ENCODE data around the gene KIF17.
"Not testable (repeated sequence)": the region's sequence is repeated elsewhere in the genome, so short reads cannot be mapped to it uniquely, and the experiment has no call there.

Gene KIF17

GRCh38 chr1:20686883-20687725, 30.7 kb downstream of the KIF17 start:
- DNase-seq = no peak

DNA sequence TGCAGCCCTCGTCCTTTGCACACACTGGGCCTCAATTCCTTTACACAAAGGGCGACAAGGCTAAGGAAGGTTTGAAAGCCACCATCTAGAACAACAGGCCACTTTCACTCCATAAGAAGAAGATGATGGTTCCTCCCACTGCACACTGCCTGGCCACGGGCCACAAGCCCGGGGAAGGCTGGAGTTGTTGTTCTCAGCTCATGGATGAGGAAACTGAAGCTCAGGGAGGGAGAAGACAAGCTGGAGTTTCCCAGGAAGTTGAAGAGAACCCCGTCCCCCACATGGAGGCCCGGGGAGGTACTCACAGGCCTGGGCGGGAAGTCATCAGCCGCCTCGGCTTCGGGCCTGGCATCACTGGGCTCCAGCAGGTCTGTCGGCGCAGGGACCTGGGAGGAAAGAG, 32.1 kb downstream of the KIF17 start:
- peak; percentile 9 to 49 (median 26) for DNase-seq

- peak; percentile 23 to 57 (median 38) for DNase-seq
Observed at GRCh38 chr1:20685099-20685662, 32.6 kb downstream of the KIF17 start.

DNA sequence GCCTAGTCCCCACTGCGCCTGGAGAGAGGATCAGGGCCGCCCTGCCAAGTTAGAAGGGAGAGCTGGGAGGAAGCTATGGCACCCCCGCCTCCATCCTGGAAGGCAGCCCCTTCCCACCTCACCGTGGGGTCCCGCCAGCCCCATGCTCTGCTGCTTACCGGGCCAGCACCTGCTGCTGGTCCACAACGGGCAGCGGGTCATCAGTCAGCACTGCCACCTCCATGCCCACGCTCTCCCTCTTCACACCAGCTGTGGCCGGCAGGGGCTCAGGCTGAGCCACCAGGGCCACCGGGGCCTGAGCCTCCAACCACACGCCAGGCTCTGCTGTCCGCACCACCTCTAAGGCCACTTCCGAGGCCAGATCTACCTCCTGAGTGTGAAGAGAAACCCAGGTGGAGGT, 33.2 kb downstream of the KIF17 start:
- DNase-seq = no peak

- peak in 3 of 4 experiments; percentile 4 to 24 (median 22) for DNase-seq
Observed at GRCh38 chr1:20684050-20684620, 33.7 kb downstream of the KIF17 start.

GRCh38 chr1:20683614-20684013, 34.2 kb downstream of the KIF17 start:
- no peak for DNase-seq

DNA sequence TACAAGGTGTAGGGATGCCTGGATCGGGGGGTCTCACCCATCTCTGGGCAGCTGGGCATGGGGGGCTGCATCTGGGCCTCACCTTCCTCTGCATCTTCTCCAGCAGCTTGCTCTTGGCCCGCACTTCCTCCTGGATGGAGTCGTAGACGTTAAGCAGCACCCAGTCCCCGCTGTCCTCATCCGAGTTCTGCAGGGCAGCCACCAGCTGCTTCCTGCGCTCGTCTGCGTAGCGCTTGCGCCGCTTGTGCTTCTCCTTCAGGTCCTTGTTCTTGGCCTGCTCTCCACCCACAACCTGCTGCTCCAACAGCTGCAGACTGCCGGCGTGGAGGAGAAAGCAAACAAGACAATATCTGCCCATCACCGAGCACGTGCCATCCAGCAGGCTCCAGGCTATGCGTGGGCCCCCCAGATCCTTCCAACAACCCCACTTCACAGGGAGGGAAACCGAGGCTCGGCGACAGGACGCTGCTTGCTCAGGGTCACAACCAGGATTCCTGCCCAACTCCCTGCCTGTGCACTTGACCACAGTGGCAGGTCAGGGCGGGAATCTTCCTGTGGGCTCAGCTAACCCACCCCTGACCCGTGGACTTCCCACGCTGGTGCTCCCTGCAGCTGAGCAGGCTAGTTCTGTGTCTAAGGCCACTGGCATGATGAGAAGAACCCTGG, 35.1 kb downstream of the KIF17 start:
- DNase-seq = peak; percentile 75 to 89 (median 80)

GRCh38 chr1:20681999-20682398, 35.8 kb downstream of the KIF17 start:
- DNase-seq = no peak

DNA sequence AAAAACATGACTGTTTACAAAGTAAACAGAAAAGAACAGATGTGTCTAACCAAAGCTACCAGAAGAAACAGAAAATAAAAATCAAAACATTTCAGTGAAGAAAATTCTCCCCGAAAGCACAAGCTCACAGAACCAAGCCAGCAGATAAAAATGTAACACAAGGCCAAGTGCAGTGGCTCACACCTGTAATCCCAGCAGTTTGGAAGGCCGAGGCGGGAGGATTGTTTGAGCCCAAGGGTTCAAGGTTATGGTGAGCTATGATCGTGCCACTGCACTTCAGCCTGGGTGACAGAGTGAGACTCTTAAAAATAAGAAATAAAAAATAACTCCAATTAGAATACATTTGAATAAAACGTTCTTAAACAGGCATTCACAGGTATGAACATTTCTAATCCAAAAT, 37.5 kb downstream of the KIF17 start:
- no peak for DNase-seq

DNA sequence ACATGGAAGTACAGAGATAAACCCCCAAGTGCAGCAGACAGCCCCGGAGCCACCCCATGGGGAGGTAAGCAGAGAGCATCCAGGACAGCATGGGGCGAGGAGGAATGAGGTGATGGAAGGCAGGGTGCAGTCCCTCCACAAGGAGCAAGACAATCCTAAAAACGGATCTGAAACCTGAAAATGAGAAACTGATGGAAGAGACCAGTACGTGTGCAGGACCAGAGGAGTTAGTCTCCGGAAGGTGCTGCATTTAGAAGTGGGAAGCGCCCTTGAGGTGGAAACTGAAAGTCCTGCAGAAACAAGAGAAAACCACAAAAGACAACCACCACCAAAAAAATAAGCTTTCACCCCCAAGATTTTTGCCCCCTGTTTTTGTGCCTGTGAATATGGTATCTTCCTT, 39.2 kb downstream of the KIF17 start:
- peak in 1 of 4 experiments; percentile 25 for DNase-seq

DNA sequence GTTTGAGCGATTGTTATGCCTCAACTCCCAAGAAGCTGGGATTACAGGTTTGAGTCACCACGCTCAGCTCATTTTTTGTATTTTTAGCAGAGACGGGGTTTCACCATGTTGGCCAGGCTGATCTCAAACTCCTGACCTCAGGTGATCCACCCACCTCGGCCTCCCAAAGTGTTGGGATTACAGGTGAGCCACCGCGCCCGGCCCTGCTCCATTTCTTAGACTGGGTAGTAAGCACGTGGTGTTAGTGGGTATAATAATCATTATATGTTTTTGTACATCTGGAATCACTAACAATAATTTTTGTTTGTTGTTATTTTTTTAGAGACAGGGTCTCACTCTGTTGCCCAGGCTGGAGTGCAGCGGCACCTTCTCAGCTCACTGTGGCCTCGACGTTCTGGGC, 44.2 kb downstream of the KIF17 start:
- DNase-seq = not testable (repeated sequence)

DNA sequence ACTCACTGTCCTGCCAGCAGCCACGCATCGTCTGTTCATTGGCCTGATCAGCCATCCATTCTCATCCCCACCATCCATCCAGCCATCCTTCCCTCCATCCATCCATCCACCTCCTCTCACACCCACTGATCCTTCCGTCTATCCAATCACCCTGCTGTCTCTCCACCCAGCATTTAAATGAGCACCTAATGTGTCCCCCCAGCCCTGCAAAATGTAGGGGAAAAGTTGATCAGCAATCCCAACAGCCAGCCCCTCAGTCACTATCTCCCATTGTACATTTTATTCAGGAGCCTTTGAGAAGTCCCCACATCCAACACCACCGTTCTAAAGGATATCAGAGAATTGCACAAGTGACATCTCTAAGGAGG, 45.6 kb downstream of the KIF17 start:
- DNase-seq = no peak

- DNase-seq = no peak
Observed at GRCh38 chr1:20670936-20671335, 46.9 kb downstream of the KIF17 start.

DNA sequence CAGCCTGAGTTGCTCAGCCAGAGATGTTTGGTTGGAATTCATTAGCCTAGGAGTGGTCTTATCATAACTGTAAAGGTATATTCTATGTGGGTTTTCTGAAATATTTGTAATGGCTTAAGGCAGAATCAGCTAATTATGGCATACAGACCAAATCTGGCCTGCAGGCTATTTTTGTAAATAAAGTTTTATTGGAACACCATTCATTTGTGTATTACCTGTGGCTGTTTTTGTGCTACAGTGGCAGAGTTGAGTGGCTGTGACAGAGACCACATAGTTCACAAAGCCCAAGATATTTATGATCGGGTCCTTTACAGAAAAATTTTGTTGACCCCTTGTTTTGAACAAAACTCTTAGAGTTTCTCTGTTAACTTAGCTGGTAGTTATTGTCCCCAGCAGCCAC, 49.2 kb downstream of the KIF17 start:
- no peak for DNase-seq

GRCh38 chr1:20666804-20667203, 51.0 kb downstream of the KIF17 start:
- peak in 1 of 4 experiments; percentile 14 for DNase-seq

GRCh38 chr1:20666146-20666545, 51.7 kb downstream of the KIF17 start:
- no peak for DNase-seq

DNA sequence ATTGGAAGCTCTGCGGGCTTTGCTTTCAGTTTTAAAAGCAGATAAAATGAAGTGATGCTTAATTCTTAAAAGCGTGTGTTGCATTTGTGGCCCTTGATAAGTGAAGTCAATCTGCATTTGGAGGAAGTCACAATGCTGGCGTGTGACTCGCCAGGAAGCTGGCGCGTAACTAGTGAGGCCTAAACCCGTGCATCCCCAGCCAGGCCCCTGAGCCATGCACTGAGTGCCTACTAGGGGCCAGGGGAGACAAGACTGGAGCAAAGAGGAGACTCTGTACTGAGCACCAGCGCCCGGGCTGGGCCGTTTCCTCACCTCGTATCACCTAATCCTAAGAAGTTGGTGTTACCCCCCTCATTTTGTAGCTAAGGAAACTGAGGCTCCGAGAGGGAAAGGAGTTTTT, 52.1 kb downstream of the KIF17 start:
- DNase-seq = peak; percentile 54 to 72 (median 62)

GRCh38 chr1:20663969-20664715, 53.7 kb downstream of the KIF17 start:
- no peak for DNase-seq

DNA sequence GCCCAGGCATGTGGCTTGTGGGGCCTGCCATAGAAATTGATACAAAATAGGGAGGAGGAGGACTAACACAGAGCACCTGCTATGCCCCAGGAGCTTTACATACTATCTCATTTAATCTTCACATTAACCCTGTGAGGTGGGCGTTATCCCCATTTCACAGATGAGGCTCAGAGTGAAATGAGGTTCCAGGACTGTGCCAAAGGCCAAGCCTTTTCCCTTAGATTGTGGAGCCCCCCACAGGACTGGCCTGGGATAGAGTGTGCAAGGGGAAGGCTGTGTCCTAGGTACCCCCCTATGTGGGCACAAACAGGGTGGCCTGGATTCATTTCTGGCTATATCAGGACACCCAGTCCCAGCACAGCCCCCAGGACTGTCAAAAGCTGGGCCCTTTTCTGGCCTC, 54.4 kb downstream of the KIF17 start:
- DNase-seq = no peak

- DNase-seq = no peak
Observed at GRCh38 chr1:20662110-20662475, 55.7 kb downstream of the KIF17 start.

DNA sequence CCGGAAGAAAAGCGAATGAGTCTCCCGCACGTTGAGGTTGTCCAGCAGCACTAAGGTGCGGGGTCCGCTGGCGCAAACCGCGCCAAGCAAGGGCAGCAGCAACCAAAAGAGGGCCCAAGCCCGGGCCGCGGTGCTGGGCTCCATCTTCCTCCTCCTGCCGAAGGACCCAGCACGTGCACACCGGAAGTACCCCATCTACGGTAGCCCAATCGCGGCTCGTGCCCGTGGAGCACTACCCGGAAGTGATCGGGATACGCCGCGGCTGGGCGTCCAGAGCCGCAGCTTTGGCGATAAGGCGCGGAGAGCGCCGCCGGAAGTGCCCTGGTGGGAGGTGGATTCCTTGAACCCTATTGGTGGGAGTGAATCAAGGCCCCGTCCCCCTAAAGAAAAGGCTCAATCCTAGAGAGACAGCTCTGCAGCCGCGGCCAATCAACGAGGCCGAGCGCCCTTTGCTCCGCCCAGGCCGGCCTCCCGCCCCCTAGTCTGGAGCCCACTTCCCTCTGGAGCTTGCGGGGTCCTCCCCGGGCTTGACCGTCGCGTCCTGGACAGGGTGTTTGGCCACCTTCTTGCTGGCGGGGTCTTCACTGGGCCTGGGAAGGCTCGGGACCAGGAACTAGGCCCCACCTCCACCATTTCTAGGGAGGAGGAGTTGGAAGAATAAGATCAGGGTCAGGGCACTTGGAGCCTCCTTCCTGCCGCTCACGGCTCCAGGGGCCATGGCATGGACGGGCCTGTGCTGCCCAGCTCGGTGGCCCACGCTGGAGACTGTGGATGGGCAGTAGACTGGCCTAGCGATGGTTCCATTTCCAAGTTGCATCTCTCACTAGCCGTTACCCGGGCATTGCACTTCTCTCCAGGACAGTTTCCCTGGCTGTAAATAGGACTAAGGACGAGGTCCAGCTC, 56.3 kb downstream of the KIF17 start, which contains the start of gene DDOST:
DDOST (minus strand) TSS at position 163 of the 903 bp plus-strand sequence; CDS start at position 144, 19 bp downstream.
- DNase-seq = peak; percentile 96 to 98 (median 98)

- DNase-seq = peak; percentile 8 to 54 (median 40)
Observed at GRCh38 chr1:20660847-20661206, 57.0 kb downstream of the KIF17 start.
